HepG2 (cell line): Measurements from ENCODE around the gene CAPN10. TPM values are rescaled to one million over a fixed set of nuclear protein-coding genes. Genes with fewer than 3 reads are reported as not detected.

Source experiments
- ATF3 ChIP-seq: sonication (generic); formaldehyde crosslinking; IDR thresholded peaks from 2 replicates; pipeline ENCODE4 v1.4.0; 2020; ENCODE audit warnings: missing genetic modification reagents
- CBFB ChIP-seq: sonication (generic); formaldehyde crosslinking; IDR thresholded peaks from 2 replicates; pipeline ENCODE4 v1.4.0; 2020; ENCODE audit warnings: missing genetic modification reagents
- CTCF ChIP-seq: sonication (generic); formaldehyde crosslinking; IDR thresholded peaks from 2 replicates; pipeline ENCODE4 v1.5.0; 2020; ENCODE audit warnings: mild to moderate bottlenecking, missing genetic modification reagents, moderate library complexity
- FOXK1 ChIP-seq: sonication (generic); formaldehyde crosslinking; IDR thresholded peaks from 2 replicates; pipeline ENCODE4 v1.4.0; 2020; ENCODE audit warnings: low read depth, missing genetic modification reagents, borderline replicate concordance
- MED1 ChIP-seq: sonication (generic); formaldehyde crosslinking; IDR thresholded peaks from 2 replicates; pipeline ENCODE4 v1.4.0; 2020; ENCODE audit warnings: missing genetic modification reagents
- RAD51 ChIP-seq: fragments of 450-650 bp; IDR thresholded peaks from 2 replicates; pipeline ENCODE4 v1.6.1; 2016; ENCODE audit warnings: borderline replicate concordance
- TRAFD1 ChIP-seq: sonication (generic); formaldehyde crosslinking; IDR thresholded peaks from 2 replicates; pipeline ENCODE4 v1.5.1; 2020; ENCODE audit warnings: missing genetic modification reagents, mild to moderate bottlenecking, borderline replicate concordance
- ZNF180 ChIP-seq: sonication (generic); formaldehyde crosslinking; IDR thresholded peaks from 2 replicates; pipeline ENCODE4 v1.4.0; 2020; ENCODE audit warnings: low read depth, missing genetic modification reagents, borderline replicate concordance
- ZNF431 ChIP-seq: sonication (generic); formaldehyde crosslinking; IDR thresholded peaks from 2 replicates; pipeline ENCODE4 v1.9.0; 2022; ENCODE audit warnings: missing genetic modification reagents, low read depth, mild to moderate bottlenecking, borderline replicate concordance
- ZNF556 ChIP-seq: sonication (generic); formaldehyde crosslinking; IDR thresholded peaks from 2 replicates; pipeline ENCODE4 v1.4.0; 2020; ENCODE audit warnings: mild to moderate bottlenecking, missing genetic modification reagents, borderline replicate concordance
- ZNF572 ChIP-seq: sonication (generic); formaldehyde crosslinking; IDR thresholded peaks from 2 replicates; pipeline ENCODE4 v1.5.1; 2020; ENCODE audit warnings: mild to moderate bottlenecking, missing genetic modification reagents
- ZNF766 ChIP-seq: sonication (generic); formaldehyde crosslinking; IDR thresholded peaks from 2 replicates; pipeline ENCODE4 v1.5.0; 2020; ENCODE audit warnings: missing genetic modification reagents, borderline replicate concordance
- polyA plus RNA-seq, 8 experiments: library from polyadenylated mRNA; depleted of rRNA in 3 of 8; stranded (reverse) in 7 of 8; unstranded in 1 of 8; fragments of >200 nt; fragmentation: Illumina TruSeq in 4 of 8; extraction: Trizol in 4 of 8; gene quantifications; 2 replicates each; pipeline versions ENCODE4 v1.2.1 to v1.2.3, GENCODE V29; 2011 to 2016; ENCODE audit warnings: low read depth in 4 of 8, missing spikeins in 1 of 8, mixed read lengths in 1 of 8; ENCODE audit not compliant: insufficient read depth in 1 of 8
- total RNA-seq, 5 experiments: library from RNA; depleted of rRNA; stranded (reverse); fragments of >200 nt; fragmentation: Illumina TruSeq; extraction: Trizol; gene quantifications; 2 replicates each; pipeline ENCODE4 v1.2.3, GENCODE V29; 2016; ENCODE audit warnings: low read depth in 1 of 5
- TF ChIP-seq, protein P1 (sequence below): sonication (generic); formaldehyde crosslinking; IDR thresholded peaks from 2 replicates; pipeline ENCODE4 v1.5.1; 2020; ENCODE audit warnings: mild to moderate bottlenecking, missing genetic modification reagents, moderate library complexity

Gene CAPN10
- total and polyA plus RNA-seq, 2 of the 13 experiments (the other 11 are each of a cell fraction or from before 2014, with no cell fraction given), result 27.6 to 32.4 TPM

DNA sequence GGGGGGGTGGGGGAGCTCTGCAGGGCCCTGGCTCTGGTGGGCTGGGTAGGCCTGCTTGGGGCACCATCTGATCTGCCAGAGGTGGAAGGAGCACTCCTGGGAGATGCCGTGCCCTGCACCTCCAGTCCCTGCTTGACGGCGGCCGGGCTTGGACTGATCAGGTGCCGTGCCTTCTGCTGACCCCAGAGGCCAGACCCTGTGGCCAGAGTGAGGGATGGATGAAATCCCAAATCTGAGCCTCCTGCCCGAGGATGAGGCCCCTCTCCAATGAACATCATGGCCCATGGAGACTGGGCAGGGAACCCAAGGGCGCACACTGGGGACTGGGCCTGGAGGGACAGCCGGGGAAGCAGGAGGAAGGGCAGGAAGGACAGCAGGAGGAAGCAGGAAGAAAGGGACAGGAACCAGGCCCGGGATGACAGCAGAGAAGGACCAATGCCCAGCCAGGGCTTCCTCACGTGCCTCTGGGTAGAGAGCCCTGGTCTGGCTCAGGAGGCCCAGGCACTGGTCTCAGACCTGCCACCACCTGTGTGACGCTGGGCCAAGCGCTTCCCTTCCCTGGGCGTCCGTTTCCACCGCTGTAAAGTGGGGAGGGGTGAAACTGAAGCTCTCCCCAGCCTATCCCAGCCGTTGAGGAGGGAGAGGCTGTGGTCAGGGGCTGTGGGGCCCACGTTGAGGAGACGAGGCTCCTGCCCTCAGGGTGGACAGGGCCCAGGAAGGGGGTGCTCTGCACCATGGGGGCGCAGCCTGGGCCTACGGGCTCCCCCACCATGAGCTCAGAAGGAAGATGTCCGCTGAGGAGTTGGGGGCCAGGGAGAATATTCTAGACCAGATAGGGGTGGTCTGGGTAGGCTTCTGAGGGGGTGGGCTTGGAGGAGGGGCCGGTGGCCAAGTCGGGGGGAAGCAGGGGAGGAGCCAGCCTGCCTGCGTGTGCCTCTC lies 37.7 kb downstream of the CAPN10 start (continued):
- TF ChIP-seq TRAFD1, result no peak
- no peak for TF ChIP-seq MED1 (CRISPR knock-in tag)
- no peak for TF ChIP-seq ATF3 (CRISPR knock-in tag)
- no peak for TF ChIP-seq ZNF572 (CRISPR knock-in tag)
- no peak for TF ChIP-seq CBFB (CRISPR knock-in tag)
- TF ChIP-seq RAD51, result no peak
- no peak for TF ChIP-seq ZNF431 (CRISPR knock-in tag)
- no peak for TF ChIP-seq ZNF766 (CRISPR knock-in tag)
- no peak for TF ChIP-seq FOXK1 (CRISPR knock-in tag)
- TF ChIP-seq, protein P1, sequence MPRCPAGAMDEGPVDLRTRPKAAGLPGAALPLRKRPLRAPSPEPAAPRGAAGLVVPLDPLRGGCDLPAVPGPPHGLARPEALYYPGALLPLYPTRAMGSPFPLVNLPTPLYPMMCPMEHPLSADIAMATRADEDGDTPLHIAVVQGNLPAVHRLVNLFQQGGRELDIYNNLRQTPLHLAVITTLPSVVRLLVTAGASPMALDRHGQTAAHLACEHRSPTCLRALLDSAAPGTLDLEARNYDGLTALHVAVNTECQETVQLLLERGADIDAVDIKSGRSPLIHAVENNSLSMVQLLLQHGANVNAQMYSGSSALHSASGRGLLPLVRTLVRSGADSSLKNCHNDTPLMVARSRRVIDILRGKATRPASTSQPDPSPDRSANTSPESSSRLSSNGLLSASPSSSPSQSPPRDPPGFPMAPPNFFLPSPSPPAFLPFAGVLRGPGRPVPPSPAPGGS (CRISPR knock-in tag), result no peak
- no peak for TF ChIP-seq ZNF180
- 0 out of 2 replicates have a peak, but pooled peaks have one; percentile 27 for TF ChIP-seq ZNF556 (CRISPR knock-in tag)
- peak; percentile 5; the same call in 1 of the 2 replicates for TF ChIP-seq CTCF
